Pancreas (tissue), 10 donors: ENCODE measurements around the gene LRRC4B. TPM values are rescaled to one million over a fixed set of nuclear protein-coding genes. Genes with fewer than 3 reads are reported as not detected.

Source experiments
- ATAC-seq, 4 donors: fragments of 200-7000 bp; cut with Tn5 transposase; one replicate each; pipeline versions ENCODE4 v1.8.0 to v1.9.1; 2020; ENCODE audit warnings: mild to moderate bottlenecking in 4 of 4, moderate library complexity in 4 of 4
- DNase-seq, 6 donors: peaks; one replicate each; pipeline ENCODE4 v3.0.0-alpha.2; 2020
- FAIRE-seq: peaks from 2 replicates; lab custom pipeline; 2012; peaks lifted over from hg19 to GRCh38; lab: Jason Lieb, UNC
- H3K27ac ChIP-seq, 4 donors: fragments of 200-600 bp; sonication (generic); 1 replicate in 3 of 4; 2 replicates in 1 of 4; pipeline versions ENCODE4 v1.5.0 to v1.8.0; 2020
- H3K27me3 ChIP-seq, 4 donors: fragments of 200-600 bp; one replicate each; pipeline ENCODE4 v1.8.0; 2021
- H3K36me3 ChIP-seq, 3 donors: fragments of 200-600 bp; sonication (generic) in 1 of 3; one replicate each; pipeline versions ENCODE4 v1.5.0 to v1.8.0; 2020 to 2021
- H3K4me1 ChIP-seq, 3 donors: fragments of 200-600 bp; one replicate each; pipeline ENCODE4 v1.8.0; 2021
- H3K4me3 ChIP-seq, 4 donors: fragments of 200-600 bp; sonication (generic) in 2 of 4; one replicate each; pipeline versions ENCODE4 v1.5.0 to v1.8.0; 2020 to 2021
- H3K9me3 ChIP-seq, 4 donors: fragments of 200-600 bp; one replicate each; pipeline ENCODE4 v1.8.0; 2021
- WGBS, 2 donors: extraction: QIAGEN DNeasy Blood & Tissue Kit; methylation state at CpG; one replicate each; pipeline ENCODE4 v1.1.7; 2013; 5-methylcytosine and 5-hydroxymethylcytosine counted together
- intact Hi-C, 3 donors: fragments of 100-400 bp; cut with DNase I; formaldehyde crosslinking; loops; one replicate each; pipeline versions ENCODE4 v1.11.1 to v1.14.2; 2022
- polyA plus RNA-seq, 2 donors: library from polyadenylated mRNA; stranded (reverse); fragments of 200-250 nt; gene quantifications; one replicate each; pipeline ENCODE4 v1.2.3, GENCODE V29; 2013
- total RNA-seq, 6 donors: library from RNA; stranded (reverse); fragmentation: NEBNext Ultra II Directional in 4 of 6; extraction: Animal tissue kit (Norgen Biotek cat#: 25700) in 4 of 6; gene quantifications; one replicate each; pipeline versions ENCODE4 v1.2.1 to v1.2.4, GENCODE V29; 2021 to 2023
- TF ChIP-seq, protein P1 (sequence below), 4 donors: fragments of 200-600 bp; sonication (generic) in 3 of 4; IDR thresholded peaks; one replicate each; pipeline versions ENCODE4 v1.5.0 to v1.8.0; 2021; ENCODE audit warnings: antibody characterized with exemption in 4 of 4
- donor health status: healthy with polysubstance abuse.
- donor health status: DM: no; HTN: no; CAD: no; lungs with moderate emphysema.
- donor health status: DM: no; HTN: no; CAD: no.
- donor health status: control.
- donor health status: control.
- donor health status: Bipolar disorder and iron deficiency.
- donor health status: DM: yes; HTN: yes; CAD: no.
- donor health status: DM: no; HTN: no; CAD: no.
- donor health status: DM: no; HTN: no; CAD: no.
- donor health status: DM: yes; HTN: yes; CAD: no.

LRRC4B gene
- total and polyA plus RNA-seq, 8 donors, result 0.09 to 2.1 (median 0.50) TPM

DNA sequence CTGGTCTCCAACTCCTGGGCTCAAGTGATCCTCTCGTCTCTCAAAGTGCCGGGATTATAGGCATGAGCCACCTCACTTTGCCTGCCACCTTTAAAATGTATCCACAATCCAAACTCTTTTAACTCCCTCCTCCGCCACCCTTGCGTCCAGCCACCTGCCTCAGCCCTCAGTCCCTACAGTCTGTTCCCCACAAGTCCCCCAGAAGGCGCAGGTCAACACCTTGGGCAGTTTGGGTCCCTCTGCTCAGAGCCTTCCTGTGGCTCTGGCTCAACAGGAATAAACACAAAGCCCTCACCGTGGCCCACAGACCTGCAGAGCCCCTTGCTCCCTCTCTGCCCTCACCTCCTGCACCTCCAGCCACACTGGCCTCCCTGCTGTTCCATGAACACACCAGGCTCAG lies 99.4 kb downstream of the LRRC4B start:
- Histone ChIP-seq H3K9me3 (no peaks in the 10 kb centered on the region), H3K4me1 (no peaks in the 10 kb centered on the region), H3K36me3 (no peaks in the 10 kb centered on the region), H3K4me3 (no peak overlapping the region), H3K27ac (no peak overlapping the region), H3K27me3 (no peaks in the 10 kb centered on the region)
- no peak for DNase-seq
- WGBS, 2 donors, result 84 to 95% methylated on average over 6 of the region's 6 CpGs
- no peak for FAIRE-seq
- TF ChIP-seq, protein P1, sequence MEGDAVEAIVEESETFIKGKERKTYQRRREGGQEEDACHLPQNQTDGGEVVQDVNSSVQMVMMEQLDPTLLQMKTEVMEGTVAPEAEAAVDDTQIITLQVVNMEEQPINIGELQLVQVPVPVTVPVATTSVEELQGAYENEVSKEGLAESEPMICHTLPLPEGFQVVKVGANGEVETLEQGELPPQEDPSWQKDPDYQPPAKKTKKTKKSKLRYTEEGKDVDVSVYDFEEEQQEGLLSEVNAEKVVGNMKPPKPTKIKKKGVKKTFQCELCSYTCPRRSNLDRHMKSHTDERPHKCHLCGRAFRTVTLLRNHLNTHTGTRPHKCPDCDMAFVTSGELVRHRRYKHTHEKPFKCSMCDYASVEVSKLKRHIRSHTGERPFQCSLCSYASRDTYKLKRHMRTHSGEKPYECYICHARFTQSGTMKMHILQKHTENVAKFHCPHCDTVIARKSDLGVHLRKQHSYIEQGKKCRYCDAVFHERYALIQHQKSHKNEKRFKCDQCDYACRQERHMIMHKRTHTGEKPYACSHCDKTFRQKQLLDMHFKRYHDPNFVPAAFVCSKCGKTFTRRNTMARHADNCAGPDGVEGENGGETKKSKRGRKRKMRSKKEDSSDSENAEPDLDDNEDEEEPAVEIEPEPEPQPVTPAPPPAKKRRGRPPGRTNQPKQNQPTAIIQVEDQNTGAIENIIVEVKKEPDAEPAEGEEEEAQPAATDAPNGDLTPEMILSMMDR (IDR thresholded peaks at IDR 0.05), result no peak
- intact Hi-C loops, result loop anchor here in 1 of 3 donors (10.0 kb wide), 1 partner anchor 114 kb away; no protein-coding TSS in a partner anchor
- ATAC-seq, result no peak

DNA sequence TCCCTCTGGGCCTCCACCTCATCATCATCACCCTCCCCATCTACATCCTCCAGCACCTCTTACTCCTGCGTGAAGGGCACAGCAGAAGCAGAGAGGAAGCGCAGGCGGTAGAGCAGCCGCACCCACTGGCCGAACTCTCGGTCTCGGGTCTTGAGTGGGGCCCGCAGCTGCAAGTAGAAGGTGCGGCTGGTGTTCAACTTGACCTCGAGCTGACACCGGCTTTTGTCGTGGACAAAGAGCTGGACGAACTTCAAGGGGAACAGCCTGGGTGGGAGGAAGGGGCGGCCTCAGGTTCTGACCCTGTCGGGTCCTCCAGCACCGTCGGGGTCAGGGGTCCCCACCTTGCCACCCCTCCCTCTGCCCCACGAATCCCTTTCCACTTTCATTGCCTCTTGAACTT lies 100.7 kb downstream of the LRRC4B start:
- DNase-seq (no peak), FAIRE-seq (no peak), ATAC-seq (no peak)
- H3K36me3 ChIP-seq, result no peaks in the 10 kb centered on the region
- H3K4me1 ChIP-seq, result no peaks in the 10 kb centered on the region
- intact Hi-C loops, result loop anchor here in 1 of 3 donors (10.0 kb wide), 1 partner anchor 113 kb away; no protein-coding TSS in a partner anchor
- no peaks in the 10 kb centered on the region for H3K9me3 ChIP-seq
- no peaks in the 10 kb centered on the region for H3K27me3 ChIP-seq
- no peak overlapping the region for H3K27ac ChIP-seq
- no peak overlapping the region for H3K4me3 ChIP-seq
- WGBS, 2 donors, result 77 to 80% methylated on average over 17 to 18 of the region's 18 CpGs
- TF ChIP-seq, protein P1 (IDR thresholded peaks at IDR 0.05), result no peak

Other genes starting within 250 kb of the LRRC4B start
- gene KCNC3, start 239.1 kb downstream of the LRRC4B start, total RNA-seq, result 1 to 10 TPM; 2.4 to 4.6 (median 3.4) TPM
- gene KCNC3, start 239.1 kb downstream of the LRRC4B start, polyA plus RNA-seq, result 1 to 10 TPM; 4.8 to 7.1 TPM
- gene NAPSA, start 202.8 kb downstream of the LRRC4B start, total RNA-seq, result 1 to 10 TPM in 5 of 6 donors, under 1 TPM in 1; 0.78 to 3.2 (median 1.5) TPM
- 1 to 10 TPM; 4.1 to 4.6 TPM for gene NAPSA, start 202.8 kb downstream of the LRRC4B start, polyA plus RNA-seq
- gene NR1H2, start 192.0 kb downstream of the LRRC4B start, total RNA-seq, result 10 to 100 TPM; 20.5 to 33.5 (median 25.6) TPM
- 10 to 100 TPM; 45.9 to 46.5 TPM for gene NR1H2, start 192.0 kb downstream of the LRRC4B start, polyA plus RNA-seq
- gene POLD1, start 184.1 kb downstream of the LRRC4B start, total RNA-seq, result 10 to 100 TPM in 4 of 6 donors, 1 to 10 TPM in 2; 9.5 to 16.7 (median 11.9) TPM
- 10 to 100 TPM; 36.1 to 45.5 TPM for gene POLD1, start 184.1 kb downstream of the LRRC4B start, polyA plus RNA-seq
- 10 to 100 TPM in 1 of 6 donors, 1 to 10 TPM in 2, under 1 TPM in 3; 0.09 to 25.6 (median 1.2) TPM for gene SPIB, start 149.5 kb downstream of the LRRC4B start, total RNA-seq
- 1 to 10 TPM in 1 of 2 donors, under 1 TPM in 1; 0.80 to 1.2 TPM for gene SPIB, start 149.5 kb downstream of the LRRC4B start, polyA plus RNA-seq
- 1 to 10 TPM in 2 of 6 donors, not detected in 4; 1.5 to 1.7 TPM for gene MYBPC2, start 135.5 kb downstream of the LRRC4B start, total RNA-seq
- under 1 TPM in 1 of 2 donors, not detected in 1; 0.02 TPM for gene MYBPC2, start 135.5 kb downstream of the LRRC4B start, polyA plus RNA-seq
- gene EMC10, start 91.9 kb downstream of the LRRC4B start, total RNA-seq, result 10 to 100 TPM; 34.7 to 81.5 (median 60.2) TPM
- gene EMC10, start 91.9 kb downstream of the LRRC4B start, polyA plus RNA-seq, result 100 to 1,000 TPM in 1 of 2 donors, 10 to 100 TPM in 1; 96.7 to 160 TPM
- 1 to 10 TPM; 1.4 to 2.6 (median 1.9) TPM for gene GARIN5A, start 91.6 kb downstream of the LRRC4B start, total RNA-seq
- 1 to 10 TPM; 2.1 to 2.3 TPM for gene GARIN5A, start 91.6 kb downstream of the LRRC4B start, polyA plus RNA-seq
- 10 to 100 TPM in 5 of 6 donors, 1 to 10 TPM in 1; 8.0 to 23.3 (median 13.2) TPM for gene JOSD2, start 57.2 kb downstream of the LRRC4B start, total RNA-seq
- gene JOSD2, start 57.2 kb downstream of the LRRC4B start, polyA plus RNA-seq, result 10 to 100 TPM; 25.1 to 41.2 TPM
- gene ASPDH, start 54.5 kb downstream of the LRRC4B start, total RNA-seq, result under 1 TPM in 2 of 6 donors, not detected in 4; 0.49 to 0.76 TPM
- gene ASPDH, start 54.5 kb downstream of the LRRC4B start, polyA plus RNA-seq, result 1 to 10 TPM; 1.6 to 4.6 TPM
- under 1 TPM; 0.09 to 0.63 (median 0.37) TPM for gene SYT3, start 71.4 kb upstream of the LRRC4B start, total RNA-seq
- gene SYT3, start 71.4 kb upstream of the LRRC4B start, polyA plus RNA-seq, result under 1 TPM; 0.30 to 0.94 TPM
- gene C19orf81, start 81.0 kb upstream of the LRRC4B start, total RNA-seq, result 1 to 10 TPM in 1 of 6 donors, under 1 TPM in 3, not detected in 2; 0.69 to 1.2 (median 0.92) TPM
- under 1 TPM in 1 of 2 donors, not detected in 1; 0.40 TPM for gene C19orf81, start 81.0 kb upstream of the LRRC4B start, polyA plus RNA-seq
- gene SHANK1, start 151.4 kb upstream of the LRRC4B start, total RNA-seq, result under 1 TPM in 5 of 6 donors, not detected in 1; 0.06 to 0.69 (median 0.19) TPM
- under 1 TPM; 0.12 to 0.19 TPM for gene SHANK1, start 151.4 kb upstream of the LRRC4B start, polyA plus RNA-seq
- 10 to 100 TPM in 1 of 6 donors, 1 to 10 TPM in 5; 1.3 to 14.6 (median 2.5) TPM for gene CLEC11A, start 154.9 kb upstream of the LRRC4B start, total RNA-seq
- 1 to 10 TPM; 4.7 to 7.4 TPM for gene CLEC11A, start 154.9 kb upstream of the LRRC4B start, polyA plus RNA-seq
- not detected for gene GPR32, start 202.0 kb upstream of the LRRC4B start, total RNA-seq
- gene GPR32, start 202.0 kb upstream of the LRRC4B start, polyA plus RNA-seq, result not detected
- gene ACP4, start 222.0 kb upstream of the LRRC4B start, total RNA-seq, result not detected
- not detected for gene ACP4, start 222.0 kb upstream of the LRRC4B start, polyA plus RNA-seq